Mesendoderm (in vitro differentiated cells): ENCODE results near the gene FGR.

ENCODE experiments used
- DNase-seq: peaks from one replicate; pipeline ENCODE4 v3.0.0; 2013
- H2AK5ac ChIP-seq: 2 replicates; pipeline ENCODE4 v1.6.1; 2013; ENCODE audit warnings: low read length, inconsistent platforms
- H2BK120ac ChIP-seq: 2 replicates; pipeline ENCODE4 v1.6.1; 2013; ENCODE audit warnings: low read depth, mild to moderate bottlenecking, low read length, moderate library complexity, mixed read lengths
- H2BK15ac ChIP-seq: replicated peaks from 2 replicates; pipeline ENCODE4 v1.6.1; 2013; ENCODE audit warnings: low read depth, mild to moderate bottlenecking, moderate library complexity
- H2BK5ac ChIP-seq: 2 replicates; pipeline ENCODE4 v1.6.1; 2013; ENCODE audit warnings: low read length, inconsistent platforms
- H3K18ac ChIP-seq: 2 replicates; pipeline ENCODE4 v1.6.1; 2013; ENCODE audit warnings: mild to moderate bottlenecking, low read length, mixed read lengths
- H3K23ac ChIP-seq: one replicate; pipeline ENCODE4 v1.6.1; 2013; ENCODE audit warnings: low read length
- H3K27ac ChIP-seq: 2 replicates; pipeline ENCODE4 v1.5.1; 2013; ENCODE audit warnings: low read depth, mild to moderate bottlenecking, inconsistent platforms, low read length, moderate library complexity
- H3K27me3 ChIP-seq: 2 replicates; pipeline ENCODE4 v1.6.1; 2013; ENCODE audit warnings: low read length, control low read depth, mild to moderate bottlenecking, inconsistent platforms; ENCODE audit not compliant: insufficient read depth, poor library complexity
- H3K36me3 ChIP-seq: 2 replicates; pipeline ENCODE4 v1.6.1; 2013; ENCODE audit warnings: low read length, inconsistent platforms; ENCODE audit not compliant: control insufficient read depth, insufficient read depth
- H3K4ac ChIP-seq: one replicate; pipeline ENCODE4 v1.6.1; 2013; ENCODE audit warnings: low read depth, mild to moderate bottlenecking, low read length, moderate library complexity
- H3K4me1 ChIP-seq: 2 replicates; pipeline ENCODE4 v1.6.1; 2013; ENCODE audit warnings: low read depth, low read length, inconsistent platforms; ENCODE audit not compliant: control insufficient read depth
- H3K4me2 ChIP-seq: 2 replicates; pipeline ENCODE4 v1.6.1; 2013; ENCODE audit warnings: low read length
- H3K4me3 ChIP-seq: 2 replicates; pipeline ENCODE4 v1.5.1; 2013; ENCODE audit warnings: mild to moderate bottlenecking, low read length
- H3K56ac ChIP-seq: one replicate; pipeline ENCODE4 v1.6.1; 2013; ENCODE audit warnings: low read length
- H3K79me1 ChIP-seq: 2 replicates; pipeline ENCODE4 v1.6.1; 2013; ENCODE audit warnings: low read length, inconsistent platforms
- H3K79me2 ChIP-seq: 2 replicates; pipeline ENCODE4 v1.6.1; 2013; ENCODE audit warnings: mild to moderate bottlenecking, low read length; ENCODE audit not compliant: control insufficient read depth, insufficient read depth
- H3K9ac ChIP-seq: 2 replicates; pipeline ENCODE4 v1.6.1; 2013; ENCODE audit warnings: low read length, inconsistent platforms
- H4K5ac ChIP-seq: one replicate; pipeline ENCODE4 v1.6.1; 2013; ENCODE audit warnings: low read length
- H4K8ac ChIP-seq: one replicate; pipeline ENCODE4 v1.6.1; 2013; ENCODE audit warnings: low read depth, mild to moderate bottlenecking, control low read depth, low read length, moderate library complexity
- WGBS: extraction: QIAGEN DNeasy Blood & Tissue Kit; methylation state at CpG from one replicate; pipeline ENCODE4 v1.1.7; 2013; ENCODE audit warnings: low lambda C conversion rate, missing lambda C conversion rate; ENCODE audit not compliant: insufficient coverage; ENCODE audit errors: extremely low coverage; 5-methylcytosine and 5-hydroxymethylcytosine counted together

FGR gene

DNA sequence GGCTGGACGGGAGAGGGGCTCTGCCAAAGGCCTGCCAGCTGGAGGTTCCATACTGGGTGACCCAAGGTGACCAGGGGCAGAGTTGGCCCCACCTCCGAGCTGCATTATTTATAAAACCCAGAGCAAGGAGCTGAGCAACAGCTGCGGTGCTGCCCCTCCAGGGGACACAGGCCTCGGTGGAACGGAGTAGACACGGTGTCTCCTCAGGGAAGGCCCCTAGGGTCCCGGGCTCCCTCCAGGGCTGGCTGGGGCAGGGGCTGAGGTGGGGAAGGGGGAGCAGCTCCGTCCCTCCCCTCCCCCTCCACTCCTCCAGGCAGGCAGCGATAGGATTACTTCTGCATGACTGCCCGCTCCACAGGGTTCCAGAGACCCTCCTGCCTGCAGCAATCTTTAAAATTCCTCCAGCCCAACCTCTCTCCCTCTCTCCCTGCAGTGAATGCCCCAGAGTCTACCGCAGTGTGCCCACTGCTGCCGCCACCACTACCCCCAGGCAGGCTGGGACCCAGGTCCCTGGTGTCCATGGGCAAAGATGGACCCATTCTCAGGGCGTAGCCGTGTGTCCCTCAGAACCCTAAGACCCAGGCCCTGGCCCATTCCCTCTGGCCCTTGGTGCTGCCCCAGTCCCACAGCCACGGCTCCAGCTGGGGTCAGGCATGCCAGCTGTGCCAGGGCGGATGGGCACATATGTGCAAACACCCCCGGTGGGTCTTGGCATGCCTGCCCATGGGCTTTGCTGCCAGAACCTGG is 41.9 kb downstream of the FGR start:
- Histone ChIP-seq H4K8ac (no peak overlapping the region), H3K18ac (peak overlapping the region; percentile 69), H2AK5ac (peak overlapping the region; percentile 83), H3K9ac (peak overlapping the region; percentile 62), H3K79me1 (peaks cover 54% of the 10 kb centered on the region), H3K23ac (no peak overlapping the region), H3K79me2 (peaks cover 54% of the 10 kb centered on the region), H3K4me1 (peaks cover 26% of the 10 kb centered on the region), H3K4ac (no peak overlapping the region), H3K27me3 (no peaks in the 10 kb centered on the region), H4K5ac (no peak overlapping the region), H2BK120ac (no peak overlapping the region), H3K27ac (peak overlapping the region; percentile 73), H2BK15ac (no peak overlapping the region), H3K4me3 (no peak overlapping the region), H3K4me2 (peak overlapping the region; percentile 41), H3K56ac (peak overlapping the region; percentile 84), H2BK5ac (peak overlapping the region; percentile 68), H3K36me3 (no peaks in the 10 kb centered on the region)
- DNase-seq = peak; percentile 90
- no CpG with 5 or more reads among the region's 17 CpGs for WGBS

- H2BK120ac ChIP-seq = no peak overlapping the region
- no peak overlapping the region for H2BK15ac ChIP-seq
- DNase-seq = peak; percentile 71
- peaks cover 23% of the 10 kb centered on the region for H3K4me1 ChIP-seq
- no peaks in the 10 kb centered on the region for H3K36me3 ChIP-seq
- H3K79me2 ChIP-seq = peaks cover 49% of the 10 kb centered on the region
- H3K27ac ChIP-seq = peak overlapping the region; percentile 53
- no peak overlapping the region for H3K4ac ChIP-seq
- H3K4me3 ChIP-seq = no peak overlapping the region
- WGBS = no CpG with 5 or more reads among the region's 22 CpGs
- H2AK5ac ChIP-seq = no peak overlapping the region
- peak overlapping the region; percentile 41 for H3K4me2 ChIP-seq
- H3K9ac ChIP-seq = peak overlapping the region; percentile 62
- no peaks in the 10 kb centered on the region for H3K27me3 ChIP-seq
- peak overlapping the region; percentile 68 for H2BK5ac ChIP-seq
- no peak overlapping the region for H4K8ac ChIP-seq
- peak overlapping the region; percentile 84 for H3K56ac ChIP-seq
- H4K5ac ChIP-seq = no peak overlapping the region
- no peak overlapping the region for H3K23ac ChIP-seq
- H3K18ac ChIP-seq = peak overlapping the region; percentile 69
- H3K79me1 ChIP-seq = peaks cover 58% of the 10 kb centered on the region
These were observed 42.6 kb downstream of the FGR start for GRCh38 chr1:27592232-27592930.

GRCh38 chr1:27591622-27592021 is 43.4 kb downstream of the FGR start:
- Histone ChIP-seq H2BK15ac (no peak overlapping the region), H3K23ac (no peak overlapping the region), H3K18ac (no peak overlapping the region), H3K4ac (no peak overlapping the region), H3K4me1 (peaks cover 23% of the 10 kb centered on the region), H3K79me1 (peaks cover 62% of the 10 kb centered on the region), H2BK120ac (no peak overlapping the region), H3K27me3 (no peaks in the 10 kb centered on the region), H3K36me3 (no peaks in the 10 kb centered on the region), H4K5ac (no peak overlapping the region), H4K8ac (no peak overlapping the region), H3K9ac (no peak overlapping the region), H3K4me3 (no peak overlapping the region), H3K27ac (no peak overlapping the region), H2AK5ac (no peak overlapping the region), H3K4me2 (no peak overlapping the region), H2BK5ac (no peak overlapping the region), H3K79me2 (peaks cover 42% of the 10 kb centered on the region), H3K56ac (no peak overlapping the region)
- DNase-seq = no peak
- no CpG with 5 or more reads among the region's 4 CpGs for WGBS

- Histone ChIP-seq H3K79me2 (peaks cover 38% of the 10 kb centered on the region), H2BK15ac (no peak overlapping the region), H3K56ac (no peak overlapping the region), H3K79me1 (peaks cover 61% of the 10 kb centered on the region), H3K27ac (no peak overlapping the region), H4K8ac (no peak overlapping the region), H3K27me3 (no peaks in the 10 kb centered on the region), H2BK5ac (no peak overlapping the region), H3K9ac (no peak overlapping the region), H3K4ac (no peak overlapping the region), H4K5ac (no peak overlapping the region), H3K36me3 (no peaks in the 10 kb centered on the region), H3K4me3 (no peak overlapping the region), H2AK5ac (no peak overlapping the region), H3K18ac (no peak overlapping the region), H3K4me2 (no peak overlapping the region), H2BK120ac (no peak overlapping the region), H3K23ac (peak overlapping the region; percentile 92), H3K4me1 (peaks cover 23% of the 10 kb centered on the region)
- no peak for DNase-seq
- no CpG with 5 or more reads among the region's 5 CpGs for WGBS
These were observed 44.0 kb downstream of the FGR start for GRCh38 chr1:27590917-27591508.

GRCh38 chr1:27589841-27590426 is 45.1 kb downstream of the FGR start:
- Histone ChIP-seq H3K79me2 (peaks cover 29% of the 10 kb centered on the region), H3K4me3 (no peak overlapping the region), H2AK5ac (no peak overlapping the region), H2BK15ac (no peak overlapping the region), H3K27ac (no peak overlapping the region), H3K4ac (no peak overlapping the region), H3K27me3 (no peaks in the 10 kb centered on the region), H3K36me3 (no peaks in the 10 kb centered on the region), H3K4me1 (peaks cover 20% of the 10 kb centered on the region), H3K9ac (no peak overlapping the region), H3K79me1 (peaks cover 55% of the 10 kb centered on the region), H3K4me2 (no peak overlapping the region), H3K18ac (no peak overlapping the region), H2BK120ac (no peak overlapping the region), H3K23ac (no peak overlapping the region), H4K5ac (no peak overlapping the region), H4K8ac (no peak overlapping the region), H3K56ac (no peak overlapping the region), H2BK5ac (no peak overlapping the region)
- WGBS = no CpG with 5 or more reads among the region's 13 CpGs
- no peak for DNase-seq
